HuH-7.5 (cell line): ENCODE data around the gene RAD51B.
A peak's percentile ranks its signal among the peaks of the same experiment; 100 is the strongest.

ENCODE experiments used
- DNase-seq: peaks from one replicate; pipeline ENCODE4 v3.0.0; 2011; ENCODE audit warnings: low spot score

Gene RAD51B

DNA sequence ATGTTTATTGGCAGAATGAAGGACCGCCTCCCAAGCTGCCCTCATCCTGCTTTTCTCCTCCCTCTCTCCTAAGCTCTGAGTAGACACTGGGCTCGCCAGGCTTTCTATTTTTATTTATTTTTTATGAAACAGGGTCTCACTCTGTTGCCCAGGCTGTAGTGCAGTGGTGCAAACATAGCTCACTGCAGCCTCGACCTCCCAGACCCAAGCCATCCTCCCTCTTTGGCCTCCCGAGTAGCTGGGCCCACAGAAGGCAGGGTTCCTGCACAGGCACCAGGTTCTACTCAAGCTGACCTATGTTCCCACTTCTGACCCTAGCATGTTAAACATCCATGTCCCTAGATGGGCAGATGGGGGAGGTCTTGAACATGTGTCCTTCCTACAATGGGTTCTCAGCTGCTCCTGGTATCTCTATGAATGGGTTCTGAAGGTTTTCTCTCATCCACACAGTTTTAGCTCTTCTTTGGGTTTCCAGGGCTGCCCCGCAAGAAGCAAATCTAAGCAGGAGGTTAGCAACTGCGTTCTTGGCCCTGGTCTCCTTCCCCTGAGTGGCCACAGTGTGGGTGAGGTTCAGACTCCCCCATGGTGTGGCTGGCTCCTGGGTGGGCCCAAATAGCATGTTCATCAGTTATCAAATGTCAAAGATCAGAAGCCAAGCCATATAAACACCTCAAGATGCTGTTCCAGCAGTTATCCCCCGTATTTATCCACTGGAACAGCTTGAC is 805.9 kb downstream of the RAD51B start:
- DNase-seq = no peak

GRCh38 chr14:68626386-68626785 is 806.8 kb downstream of the RAD51B start:
- no peak for DNase-seq

DNA sequence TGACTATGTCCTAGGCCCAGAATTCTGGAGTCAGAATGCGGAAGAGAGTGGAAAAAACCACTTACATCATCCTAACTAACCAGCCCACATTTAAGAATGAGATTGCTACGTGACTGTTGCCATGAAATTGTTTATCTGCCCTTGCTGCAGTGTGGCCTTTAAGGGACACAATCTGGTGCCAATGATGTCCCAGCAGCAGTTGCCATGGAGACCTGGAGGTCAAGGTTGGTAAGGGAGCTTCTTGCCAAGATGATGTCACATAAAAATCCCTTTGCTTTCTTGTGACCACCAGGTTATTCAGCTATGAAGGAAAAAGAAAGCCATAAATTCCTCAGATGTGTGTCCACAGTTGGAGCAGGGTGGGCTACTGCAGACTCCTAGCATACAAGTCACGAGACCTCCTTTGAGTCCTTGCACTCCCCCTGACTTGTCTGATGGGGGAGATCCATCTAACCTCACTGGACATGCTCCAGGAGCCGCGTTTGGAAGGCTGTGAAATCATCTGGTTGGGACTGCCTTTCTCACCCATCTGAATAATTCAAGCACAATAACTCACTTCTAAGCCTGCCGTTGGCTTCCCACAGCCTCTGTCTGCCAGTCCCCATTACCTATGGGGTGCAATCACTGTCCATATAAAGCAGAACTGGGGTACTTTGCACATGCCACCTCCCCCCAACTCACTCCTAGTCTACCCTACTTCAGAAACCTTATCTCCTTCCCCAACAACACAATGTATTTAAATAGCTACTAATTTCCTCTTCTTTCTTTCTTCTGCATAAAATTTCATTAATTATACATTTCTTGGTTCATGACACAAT is 807.7 kb downstream of the RAD51B start:
- no peak for DNase-seq

DNA sequence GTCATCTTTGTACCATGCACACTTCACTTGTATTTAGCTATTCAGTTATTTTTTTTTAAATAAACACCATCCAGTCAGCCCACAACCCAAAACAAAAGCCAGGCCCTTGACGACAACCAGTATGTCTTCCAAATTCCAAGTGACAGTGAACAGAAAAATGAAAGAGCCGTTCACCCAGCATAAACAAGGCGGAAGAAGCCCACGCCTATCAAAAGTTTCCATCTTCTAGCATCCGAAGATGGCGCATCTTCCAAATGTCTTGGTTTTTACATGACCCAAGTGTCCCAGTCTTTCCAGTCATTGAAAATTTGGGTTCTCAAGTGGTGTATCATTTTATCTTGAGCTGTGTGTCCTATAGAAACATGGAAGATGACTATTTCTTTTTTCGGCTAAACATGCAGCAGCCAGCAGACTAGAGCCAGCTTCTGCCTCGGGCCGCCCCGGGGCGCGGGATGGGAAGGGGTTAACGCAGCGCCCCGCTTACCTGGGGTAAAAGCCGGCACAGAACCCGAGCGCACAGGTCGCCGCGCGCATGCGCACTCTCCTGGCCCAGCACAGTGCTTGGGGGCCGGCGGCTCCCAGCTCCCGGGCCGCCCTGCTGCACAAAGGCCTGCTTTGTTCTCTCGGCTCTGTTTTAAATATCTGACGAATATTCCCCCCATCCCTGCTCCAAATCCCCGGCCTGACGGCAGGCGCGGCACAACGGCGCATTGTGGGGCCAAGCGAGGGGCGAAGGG is 808.5 kb downstream of the RAD51B start:
- peak; percentile 84 for DNase-seq

DNA sequence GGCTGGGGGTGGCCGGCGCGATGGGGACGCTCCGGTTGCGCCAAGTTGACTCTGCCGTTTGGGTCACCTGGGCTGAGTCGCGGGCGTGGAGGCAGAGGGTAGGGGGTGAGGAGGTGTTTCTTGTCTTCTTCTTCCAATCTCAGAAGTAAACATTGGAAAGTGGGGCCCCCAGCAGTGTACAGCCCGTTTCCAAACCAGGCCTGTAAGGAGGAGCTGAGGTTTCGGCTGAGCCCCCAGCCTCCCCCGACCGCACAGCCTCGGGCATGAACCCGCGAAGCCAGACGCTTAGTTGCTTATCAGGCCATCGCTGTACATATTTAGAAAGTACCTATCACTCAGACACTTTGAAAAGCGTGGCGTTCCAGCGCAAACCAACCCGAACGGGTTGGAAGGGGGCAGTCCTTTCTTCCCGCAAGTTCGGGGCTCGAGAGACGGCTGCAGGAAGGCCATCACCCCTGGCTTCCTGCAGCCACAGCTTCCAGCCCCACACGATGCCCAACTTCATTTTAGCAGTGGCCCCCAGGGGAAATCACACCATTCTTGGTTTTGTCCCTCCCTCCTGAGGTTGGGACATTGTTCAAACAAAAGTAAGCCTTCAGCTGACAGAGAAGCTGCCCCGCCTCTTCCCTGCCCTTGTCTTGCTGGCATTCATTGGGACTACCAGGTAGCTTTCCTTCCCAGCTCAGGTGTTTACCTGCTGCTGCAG is 809.2 kb downstream of the RAD51B start:
- peak; percentile 62 for DNase-seq

DNA sequence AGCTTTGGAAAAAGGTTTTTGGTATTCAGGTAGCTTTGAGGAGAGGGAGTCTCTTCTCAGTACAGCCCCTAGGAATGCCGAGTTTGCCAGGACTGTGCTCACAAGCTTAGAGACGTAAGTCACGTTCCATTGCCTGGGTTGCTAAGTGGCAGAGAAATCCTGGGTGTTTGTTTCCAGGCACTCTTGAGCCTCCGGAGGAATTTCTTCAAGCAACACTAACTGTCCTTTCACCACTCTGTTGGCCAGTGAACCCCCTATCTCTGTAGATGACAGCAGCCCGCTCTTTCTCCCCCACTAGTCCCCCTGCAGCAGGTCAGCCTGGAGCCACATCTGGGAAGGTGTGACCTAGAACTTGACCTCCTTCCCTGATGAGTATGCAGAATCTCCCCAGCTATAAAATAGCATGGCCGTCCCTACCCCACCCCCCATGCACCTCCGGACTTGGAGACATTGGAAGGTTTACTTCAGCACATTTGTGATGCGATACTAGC is 810.5 kb downstream of the RAD51B start:
- no peak for DNase-seq

- no peak for DNase-seq
These were observed 811.2 kb downstream of the RAD51B start for GRCh38 chr14:68630611-68631393.

GRCh38 chr14:68631394-68632053 is 811.9 kb downstream of the RAD51B start:
- no peak for DNase-seq

- no peak for DNase-seq
These were observed 812.7 kb downstream of the RAD51B start for GRCh38 chr14:68632054-68632895.

DNA sequence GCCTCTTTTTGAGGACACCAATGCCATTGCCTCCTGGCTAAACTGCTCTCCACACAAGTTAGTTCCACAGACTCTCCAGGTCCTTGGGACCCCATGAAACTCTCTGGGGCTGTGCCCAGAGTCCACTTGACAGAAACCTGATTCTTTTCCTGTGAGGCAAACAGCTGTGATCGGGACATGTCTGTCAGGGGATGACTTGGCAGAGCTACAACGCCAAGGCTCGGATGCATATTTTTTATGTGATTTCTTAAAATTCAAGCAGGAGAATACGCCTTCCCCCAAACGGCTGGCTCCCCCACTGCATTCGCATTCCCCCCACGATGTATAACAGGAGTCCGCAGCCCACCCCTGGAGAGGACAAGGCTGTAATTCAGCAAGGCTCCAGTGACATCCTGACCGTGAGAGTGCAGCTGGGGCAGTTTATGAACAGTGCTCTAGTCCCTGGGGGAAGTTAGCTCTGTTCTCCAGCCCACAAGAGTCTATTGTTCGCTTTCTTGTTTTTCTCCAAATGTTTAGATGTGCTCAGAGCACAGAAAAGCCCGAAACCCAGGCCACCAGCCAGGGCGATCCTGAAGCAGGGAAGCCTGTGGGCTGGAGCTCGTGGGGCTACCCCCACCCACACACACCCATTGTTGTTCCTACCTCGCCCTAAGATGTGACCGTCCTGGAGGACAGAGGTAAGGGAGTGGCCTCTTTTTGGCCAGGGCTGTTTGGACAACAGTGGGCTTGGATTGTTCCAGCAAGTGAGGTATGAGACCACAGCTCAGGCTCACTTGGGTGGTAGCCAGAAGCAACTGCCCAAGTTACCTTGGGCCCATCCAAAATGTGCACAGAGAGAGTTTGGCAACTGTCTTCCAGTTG is 813.8 kb downstream of the RAD51B start:
- DNase-seq = no peak

GRCh38 chr14:68634332-68634731 is 814.8 kb downstream of the RAD51B start:
- DNase-seq = no peak

DNA sequence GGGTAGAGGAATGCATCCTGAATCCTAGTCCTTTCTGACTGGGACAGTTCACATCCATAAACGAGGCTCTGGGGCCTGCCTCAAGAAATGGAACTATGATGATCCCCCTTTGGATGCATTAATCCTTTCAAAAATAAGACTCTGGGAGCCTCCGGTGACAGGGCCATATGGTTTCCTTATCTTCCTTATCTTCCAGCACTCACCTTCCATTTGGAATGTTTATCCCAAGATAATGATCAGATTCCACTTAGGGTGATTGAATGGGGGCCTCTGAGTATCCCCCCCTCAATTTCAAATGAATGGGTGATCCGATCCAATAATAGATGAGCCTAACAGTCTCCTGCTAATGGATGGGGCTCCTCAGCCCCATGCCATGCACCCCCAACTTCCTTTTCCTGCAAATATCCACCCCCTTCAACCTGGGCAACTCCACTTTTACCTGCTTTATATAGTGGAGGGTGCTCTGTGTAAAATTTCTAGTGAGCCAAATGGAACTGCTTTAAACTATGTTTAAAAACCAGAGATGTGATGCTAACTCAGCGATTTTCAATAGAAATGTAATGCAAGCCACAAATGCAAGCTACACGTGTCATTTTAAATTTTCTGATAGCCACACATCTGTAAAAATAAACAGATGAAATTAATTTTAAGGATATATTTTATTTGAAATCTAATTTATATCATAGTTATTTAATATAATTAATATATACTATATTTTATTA is 815.5 kb downstream of the RAD51B start:
- no peak for DNase-seq

DNA sequence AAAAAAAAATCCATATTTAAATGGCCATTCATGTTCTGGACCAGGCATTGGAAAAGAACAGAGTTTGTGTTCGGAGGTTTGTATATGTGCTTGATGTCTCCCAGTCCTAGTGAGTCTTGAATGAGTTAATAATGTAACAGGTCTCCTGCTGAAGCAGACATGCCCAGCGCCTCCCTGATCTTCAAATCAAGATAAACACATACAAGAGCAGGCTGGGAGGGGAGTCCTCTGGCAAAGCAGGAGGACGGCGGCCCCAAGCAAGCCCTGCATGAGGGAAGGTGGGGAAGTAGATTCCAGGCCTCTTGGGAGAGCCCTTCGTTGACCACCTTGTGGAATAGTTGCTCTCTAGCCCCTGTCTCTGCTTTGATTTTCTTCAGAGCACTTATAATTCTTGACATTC is 817.0 kb downstream of the RAD51B start:
- DNase-seq = no peak

DNA sequence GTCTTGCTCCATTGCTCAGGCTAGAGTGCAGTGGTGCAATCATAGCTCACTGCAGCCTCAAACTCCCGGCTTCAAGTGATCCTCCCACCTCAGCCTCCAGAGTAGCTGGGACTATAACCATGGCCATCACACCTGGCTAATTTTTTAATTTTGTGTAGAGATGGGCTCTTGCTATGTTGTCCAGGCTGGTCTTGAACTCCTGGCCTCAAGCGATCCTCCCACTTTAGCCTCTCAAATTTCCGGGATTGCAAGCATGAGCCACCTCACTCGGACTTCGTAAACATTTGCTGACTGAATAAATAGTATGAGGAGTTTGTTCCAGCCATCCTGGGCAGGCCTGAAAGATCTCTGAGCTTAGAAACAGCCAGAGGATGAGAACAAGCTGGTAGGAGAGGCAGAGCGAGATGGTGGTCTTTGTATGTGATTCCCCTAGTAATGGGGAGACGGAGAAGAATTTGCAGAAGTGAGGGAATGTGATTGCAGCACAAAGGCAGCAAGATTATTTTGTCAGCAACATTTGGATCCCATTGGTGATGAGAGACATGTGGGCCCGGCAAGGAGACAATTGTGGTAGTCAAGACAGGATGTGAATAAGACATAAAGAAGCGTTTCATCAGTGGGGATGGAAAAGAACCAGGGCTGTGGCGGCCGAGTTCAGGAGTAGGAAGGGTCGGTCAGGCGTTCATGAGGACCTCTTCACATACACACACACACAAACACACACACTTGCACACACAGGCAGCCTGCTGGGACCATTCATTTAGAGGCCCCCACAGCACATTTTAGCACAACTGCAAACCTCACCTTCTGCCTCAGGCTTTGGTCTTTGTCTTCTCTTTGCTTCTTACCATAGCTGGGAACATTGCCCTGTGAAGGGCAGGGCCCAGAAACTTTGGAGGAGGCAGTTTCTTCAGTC is 817.8 kb downstream of the RAD51B start:
- DNase-seq = no peak

- DNase-seq = no peak
These were observed 818.8 kb downstream of the RAD51B start for GRCh38 chr14:68638141-68638999.
